Measurements from ENCODE around the gene AEN.

AEN gene

DNA sequence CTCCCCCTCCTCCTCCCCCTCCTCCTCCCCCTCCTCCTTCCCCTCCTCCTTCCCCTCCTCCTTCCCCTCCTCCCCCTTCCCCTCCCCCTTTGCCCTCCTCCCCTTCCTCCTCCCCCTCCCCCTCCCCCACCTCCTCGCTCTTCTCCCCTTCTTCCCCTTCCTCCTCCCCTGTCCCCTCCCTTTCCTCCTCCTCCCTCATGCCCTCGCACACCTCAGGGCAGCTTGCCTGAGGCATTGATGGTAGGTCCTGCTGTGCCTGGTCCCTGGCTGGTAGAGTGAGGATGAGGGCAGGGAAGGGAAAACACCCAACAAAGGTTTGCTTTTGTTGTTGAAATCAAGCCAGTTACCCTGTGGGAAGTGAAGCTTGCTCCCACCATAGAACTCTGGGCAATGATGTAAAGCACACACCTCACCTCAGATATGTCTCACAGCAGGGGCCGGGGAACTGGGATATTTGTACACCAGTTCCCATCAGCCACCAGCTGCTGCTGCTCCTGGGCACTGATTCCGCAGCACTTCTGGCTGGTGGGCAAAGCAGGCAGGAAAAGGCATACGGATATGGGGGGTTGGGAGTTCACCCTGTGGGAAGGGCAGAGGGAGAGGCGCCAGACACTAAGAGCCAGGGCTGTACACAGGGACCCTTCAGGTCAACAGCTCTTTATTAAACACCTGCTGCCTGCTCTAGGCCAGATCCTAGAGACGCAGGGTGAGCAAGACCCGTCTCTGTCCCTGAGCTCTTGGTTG, 31.5 kb downstream of the AEN start:
- no peak for DNase-seq

DNA sequence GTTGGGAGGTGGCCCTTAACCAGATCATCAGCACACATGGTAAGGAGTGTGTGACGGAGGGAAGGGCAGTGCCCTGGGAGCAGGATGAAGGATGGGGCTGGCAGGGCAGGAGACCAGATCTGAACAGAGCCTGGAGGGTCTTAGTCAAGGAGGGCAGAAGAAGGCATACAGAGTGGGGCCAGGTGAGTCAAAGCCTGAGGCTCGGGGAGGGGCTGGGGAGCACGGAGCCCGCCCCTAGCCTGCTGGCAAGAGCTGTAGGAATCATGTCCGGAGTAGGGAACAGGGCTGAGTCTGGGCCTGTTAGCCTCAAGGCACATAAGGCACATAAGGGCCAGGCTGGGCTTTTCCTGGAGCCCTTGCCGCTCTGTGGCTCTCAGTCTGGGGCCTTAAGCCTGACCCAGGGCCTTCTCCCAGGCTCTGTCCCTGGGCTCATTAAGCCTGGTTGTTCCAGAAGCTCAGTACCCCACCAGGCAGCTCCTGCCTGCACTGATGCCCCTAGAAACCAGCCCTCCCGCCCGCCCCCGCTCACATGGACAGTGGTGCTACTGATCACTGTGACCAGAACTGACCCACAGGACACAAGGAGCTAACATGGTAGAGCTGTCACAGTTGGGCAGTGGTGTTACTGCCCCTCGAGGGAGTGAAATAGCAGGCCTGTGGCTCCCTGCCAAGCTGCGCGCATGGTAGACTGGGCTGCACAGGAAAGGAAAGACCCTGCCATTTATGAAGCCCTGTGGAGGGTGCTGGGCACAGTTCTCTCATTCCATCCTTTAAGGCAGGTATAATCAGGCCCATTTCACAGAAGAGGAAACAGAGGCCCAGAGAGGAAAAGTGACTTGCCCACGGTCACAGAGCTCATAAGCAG, 32.3 kb downstream of the AEN start:
- no peak for DNase-seq

DNA sequence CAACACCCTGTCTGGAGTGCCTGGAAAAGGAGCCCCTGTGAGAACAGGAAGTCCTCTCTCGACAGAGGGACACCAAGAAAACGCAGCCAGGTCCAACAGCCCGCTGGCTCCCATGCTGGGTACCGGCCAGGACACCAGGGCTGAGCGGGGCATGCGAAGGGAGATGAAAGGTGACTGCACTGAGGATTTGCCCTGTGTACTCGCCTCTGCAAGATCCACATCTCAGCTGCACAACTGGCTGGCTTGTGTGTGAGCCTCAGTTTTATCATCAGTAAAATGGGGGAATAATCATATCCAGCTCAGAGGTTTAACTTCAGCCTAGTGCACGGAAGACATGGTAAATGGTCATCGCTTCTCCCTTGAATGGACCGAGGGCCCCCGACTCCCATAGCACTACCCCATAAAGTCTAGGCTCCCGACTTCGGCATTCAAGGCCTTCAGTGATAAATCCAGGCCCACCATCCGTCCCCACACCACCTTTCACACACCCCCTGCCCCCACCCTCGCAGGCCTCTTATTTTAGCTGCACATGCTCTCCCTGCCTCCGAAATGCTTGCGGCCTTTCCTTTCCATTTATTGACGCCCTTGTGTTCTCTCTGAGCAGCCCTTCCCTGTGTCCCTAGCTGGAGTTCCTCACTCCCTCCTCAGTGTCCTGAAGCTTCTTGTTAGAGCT, 33.4 kb downstream of the AEN start:
- no peak for DNase-seq

DNA sequence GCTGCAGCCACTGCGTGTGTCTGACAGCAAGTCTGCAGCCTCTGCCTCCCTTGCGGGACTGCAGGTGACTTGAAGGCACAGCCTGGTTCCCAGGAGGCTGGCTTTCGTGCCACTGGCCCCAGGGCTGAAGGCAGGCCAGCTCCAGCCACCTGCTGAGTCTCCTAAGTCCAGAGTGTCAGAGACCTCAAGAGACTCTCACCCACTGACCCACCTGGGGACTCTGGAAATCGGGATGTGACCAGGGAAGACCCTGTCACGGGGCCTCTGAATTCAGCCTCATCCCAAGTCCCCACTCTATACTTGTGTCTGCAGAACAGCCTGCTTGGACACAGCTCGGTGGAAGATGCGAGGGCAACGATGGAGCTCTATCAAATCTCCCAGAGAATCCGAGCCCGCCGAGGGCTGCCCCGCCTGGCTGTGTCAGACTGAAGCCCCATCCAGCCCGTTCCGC, 34.0 kb downstream of the AEN start:
- DNase-seq = no peak

DNA sequence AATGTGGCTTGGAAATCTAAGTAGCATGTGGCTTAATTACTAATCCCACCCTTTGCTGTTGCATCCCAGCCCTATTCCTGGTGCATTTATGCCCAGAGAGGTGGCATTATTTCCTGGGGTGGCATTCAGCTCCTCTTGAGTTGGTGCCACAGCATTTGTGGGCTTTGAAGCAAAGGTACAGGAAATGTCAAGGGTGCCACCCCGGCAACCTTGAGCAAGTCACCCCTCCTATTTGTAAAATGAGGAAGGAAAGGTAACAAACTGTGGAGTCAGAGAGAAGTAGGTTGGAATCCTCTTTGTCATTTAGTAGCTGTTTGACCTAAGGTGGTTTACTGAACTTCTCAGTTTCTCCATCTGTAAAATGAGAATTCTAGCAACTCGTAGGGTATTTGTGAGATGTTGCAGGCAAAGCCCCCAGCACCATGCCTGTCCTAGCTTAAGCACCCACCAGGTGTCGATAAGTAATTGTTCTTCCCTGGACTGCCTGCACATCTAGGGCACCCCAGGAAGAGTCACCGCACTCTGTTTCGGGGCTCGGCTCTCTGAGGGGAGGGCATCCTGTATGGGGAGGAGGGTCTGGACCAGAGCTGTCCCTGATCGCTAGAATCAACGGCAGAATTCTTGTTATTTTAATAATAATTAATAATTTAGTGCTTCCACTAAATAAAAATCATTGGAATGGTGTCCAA, 34.8 kb downstream of the AEN start:
- DNase-seq = no peak

DNA sequence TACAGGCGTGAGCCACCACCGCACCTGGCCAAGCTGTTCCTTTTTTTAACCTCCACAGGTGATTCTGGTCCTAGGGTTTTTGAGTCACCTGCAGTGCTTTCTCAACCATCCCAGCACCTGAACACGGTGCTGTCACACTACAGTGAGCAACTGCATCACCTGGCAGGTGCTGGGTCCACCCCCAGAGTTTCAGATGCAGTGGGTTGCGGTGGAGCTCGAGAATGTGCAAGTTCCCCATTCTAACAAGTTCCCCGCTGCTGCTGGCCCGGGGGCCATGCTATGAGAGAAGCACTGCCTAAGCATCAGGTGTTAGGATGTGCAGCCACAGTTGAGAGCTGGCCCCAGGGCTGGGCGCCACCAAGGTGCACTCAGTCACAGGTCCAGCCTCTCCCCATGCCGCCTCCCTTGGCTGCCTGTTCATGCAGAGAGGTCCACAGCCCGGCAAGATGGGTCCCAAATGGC, 35.7 kb downstream of the AEN start:
- peak; percentile 77 for DNase-seq

DNA sequence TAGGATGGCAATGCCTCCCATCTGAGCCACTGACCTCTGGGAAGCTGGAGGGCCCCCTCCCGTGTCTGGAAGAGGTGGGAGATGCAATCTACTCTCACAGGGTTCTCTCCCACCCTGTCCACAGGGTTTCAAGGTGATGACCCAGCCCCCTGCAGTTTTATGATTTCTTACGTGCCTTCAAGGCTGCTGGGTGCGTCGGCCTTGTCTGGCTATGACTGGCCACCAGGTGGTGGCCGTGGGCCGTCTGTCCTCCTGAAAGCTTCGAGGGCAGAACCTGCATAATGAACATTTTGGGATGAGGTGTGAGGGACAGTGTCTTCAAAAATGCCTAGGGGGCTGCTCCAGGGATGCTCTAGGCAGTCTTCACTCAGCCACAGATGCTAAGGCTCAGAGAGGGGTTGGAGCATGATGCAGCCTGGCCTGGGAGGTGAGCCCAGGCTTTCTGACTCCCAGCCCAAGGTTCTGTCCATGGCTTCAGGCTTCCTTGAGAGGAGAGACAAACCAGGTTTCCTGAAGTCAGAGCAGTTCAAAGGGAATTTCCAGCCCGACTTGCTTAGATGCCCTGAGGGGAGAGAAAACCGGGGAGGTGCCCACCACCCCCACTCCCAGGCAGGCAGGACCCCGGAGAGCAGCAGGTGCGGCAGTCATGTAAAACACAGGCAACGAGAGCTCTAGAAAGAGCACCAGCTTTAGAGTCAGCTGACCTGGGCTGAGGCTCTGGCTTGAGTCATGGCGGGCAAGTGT, 36.4 kb downstream of the AEN start:
- no peak for DNase-seq

DNA sequence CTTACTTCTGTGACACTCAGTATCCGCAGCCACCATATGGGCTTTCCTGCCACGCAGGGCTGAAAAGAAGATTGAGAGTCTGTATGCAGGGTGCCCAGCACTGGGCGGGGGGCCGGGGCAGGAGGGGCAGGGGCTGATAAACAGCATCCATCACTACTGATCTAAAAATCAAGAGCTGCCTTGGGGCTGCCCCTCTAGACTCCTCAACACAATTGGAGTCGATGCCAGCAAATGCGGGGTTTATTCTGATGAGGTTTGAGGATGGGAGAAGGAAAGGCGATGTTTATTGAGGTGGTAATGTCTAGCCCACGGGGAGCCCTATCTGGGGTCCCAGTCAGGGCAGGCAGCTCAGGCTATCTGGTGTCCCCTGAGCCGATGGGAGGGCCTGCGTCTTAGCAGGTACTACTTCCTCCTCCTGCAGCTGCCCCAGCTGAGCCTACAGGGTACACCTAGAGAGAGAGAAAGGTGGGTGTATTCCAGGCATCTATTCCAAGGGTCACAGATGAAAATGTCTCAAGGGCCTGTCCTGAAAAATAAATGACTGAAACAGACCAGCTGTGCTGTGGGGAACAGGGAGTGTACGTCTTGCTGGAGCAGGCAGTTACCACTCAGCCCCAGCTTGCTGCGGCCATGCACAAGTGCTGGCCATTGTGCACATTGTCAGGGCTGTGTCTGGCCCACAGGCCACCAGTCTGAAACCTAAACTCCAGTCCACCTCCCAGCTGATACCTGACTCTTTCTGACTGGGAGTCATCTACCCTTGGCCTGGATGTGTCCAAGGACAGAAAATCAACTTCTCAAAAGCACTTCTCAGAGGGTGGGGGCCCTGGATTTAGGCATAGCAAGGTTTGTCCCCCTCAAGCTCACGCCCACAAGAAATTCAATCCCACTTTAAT, 37.2 kb downstream of the AEN start:
- no peak for DNase-seq

DNA sequence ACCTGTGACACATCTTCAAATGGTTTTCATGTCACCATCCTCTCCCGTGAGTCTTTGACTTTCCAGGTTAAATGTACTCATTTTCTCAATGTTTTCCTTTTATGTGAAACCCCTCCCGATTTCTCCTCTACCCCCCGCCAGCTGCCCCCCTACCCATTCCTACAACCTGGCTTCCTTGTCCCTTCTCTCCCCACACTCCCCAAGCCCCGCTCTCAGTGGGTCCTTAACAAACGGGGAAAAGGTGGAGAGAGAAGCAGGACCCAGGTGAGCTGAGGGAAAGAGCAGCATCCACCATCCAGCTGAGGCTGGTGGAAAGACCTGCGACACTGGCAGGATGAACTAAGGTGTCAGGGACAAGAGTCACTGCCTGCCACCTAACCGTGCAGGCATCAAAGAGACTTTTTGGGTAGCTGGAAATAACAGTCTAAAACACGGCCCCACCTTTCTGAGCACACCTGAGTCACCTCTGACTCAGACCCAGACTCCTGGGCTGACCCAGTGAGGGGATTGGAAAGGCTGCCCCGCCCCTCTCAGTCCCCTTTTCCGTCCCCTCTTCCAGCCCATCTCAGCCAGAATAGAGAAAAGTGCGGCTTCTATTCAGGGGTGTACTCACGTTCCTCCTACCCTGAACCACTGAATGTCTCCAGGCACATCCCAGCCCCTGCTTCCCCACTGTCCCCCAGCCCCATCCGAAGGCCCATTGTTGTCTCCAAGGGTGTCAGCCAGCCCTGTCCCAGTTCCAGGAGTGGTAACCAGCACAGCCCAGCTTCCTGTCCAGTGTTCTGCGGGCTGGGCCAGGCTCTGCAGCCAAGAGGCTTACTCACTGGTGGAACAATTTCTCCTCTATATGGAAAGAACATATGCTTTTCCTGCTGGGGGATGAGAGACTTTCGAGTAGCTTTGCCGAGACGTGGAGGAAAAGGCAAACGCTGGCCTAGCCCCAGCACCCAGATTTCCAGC, 38.1 kb downstream of the AEN start:
- DNase-seq = no peak

DNA sequence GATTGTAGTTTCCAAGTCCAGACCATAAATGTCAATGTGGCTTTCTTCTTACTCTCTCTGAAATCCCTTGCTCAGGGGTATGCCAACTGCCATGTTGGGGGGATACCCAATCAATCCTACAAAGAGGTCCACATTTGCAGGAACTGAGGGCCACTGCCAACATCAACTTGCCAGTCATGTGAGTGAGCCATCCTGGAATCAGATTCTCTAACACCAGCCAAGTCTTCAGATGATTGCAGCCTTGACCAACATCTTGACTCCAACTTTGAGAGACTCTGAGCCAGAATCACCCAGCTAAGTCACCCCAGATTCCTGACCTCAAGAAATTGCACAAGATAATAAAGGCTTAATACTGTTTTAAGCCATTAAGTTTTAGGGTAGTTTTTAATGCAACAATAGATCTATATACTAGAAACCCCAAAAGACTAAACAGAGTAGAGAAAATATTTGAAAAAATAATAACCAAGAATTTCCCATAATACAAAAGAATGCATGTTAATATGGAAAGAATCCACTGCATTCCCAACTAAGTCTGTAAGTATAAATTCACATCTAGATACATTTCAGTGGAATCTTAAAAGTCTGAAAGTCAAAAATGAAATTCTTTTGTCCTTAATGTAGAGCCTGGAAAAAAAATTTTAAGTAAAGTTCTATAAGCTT, 40.0 kb downstream of the AEN start:
- DNase-seq = no peak

DNA sequence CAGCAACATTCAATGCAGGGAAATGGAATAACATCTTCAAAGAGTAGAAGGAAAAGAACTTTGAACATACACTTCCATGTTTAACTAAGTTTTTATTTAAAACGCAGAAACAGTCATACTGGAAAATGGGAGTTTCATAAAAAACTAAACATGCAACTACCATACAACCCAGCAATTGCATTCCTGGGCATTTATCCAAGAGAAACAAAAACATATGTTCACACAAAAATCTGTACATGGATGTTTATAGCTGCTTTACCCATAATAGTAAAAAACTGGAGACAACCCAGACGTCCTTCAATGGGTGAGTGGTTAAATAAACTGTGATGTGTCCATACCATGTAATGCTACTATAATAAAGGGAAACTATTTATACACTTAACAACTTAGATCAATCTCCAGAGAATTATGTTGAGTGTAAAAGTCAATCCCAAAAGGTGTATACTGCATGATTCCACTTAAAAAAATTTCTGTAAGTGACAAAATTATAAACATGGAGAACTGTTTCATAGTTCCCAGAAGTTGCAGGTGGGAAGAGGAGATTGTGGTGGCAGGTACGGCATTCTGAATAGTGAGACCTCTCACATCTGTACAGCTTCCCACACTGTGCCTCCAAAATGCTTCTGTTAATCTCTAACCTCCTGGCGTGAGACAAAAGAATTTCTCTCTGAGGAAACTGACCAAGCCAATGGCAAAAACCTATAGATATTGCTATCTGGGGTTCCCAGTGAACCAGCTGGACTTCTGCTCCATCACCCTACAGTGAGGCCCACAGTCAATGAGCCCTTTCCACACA, 40.8 kb downstream of the AEN start:
- no peak for DNase-seq

DNA sequence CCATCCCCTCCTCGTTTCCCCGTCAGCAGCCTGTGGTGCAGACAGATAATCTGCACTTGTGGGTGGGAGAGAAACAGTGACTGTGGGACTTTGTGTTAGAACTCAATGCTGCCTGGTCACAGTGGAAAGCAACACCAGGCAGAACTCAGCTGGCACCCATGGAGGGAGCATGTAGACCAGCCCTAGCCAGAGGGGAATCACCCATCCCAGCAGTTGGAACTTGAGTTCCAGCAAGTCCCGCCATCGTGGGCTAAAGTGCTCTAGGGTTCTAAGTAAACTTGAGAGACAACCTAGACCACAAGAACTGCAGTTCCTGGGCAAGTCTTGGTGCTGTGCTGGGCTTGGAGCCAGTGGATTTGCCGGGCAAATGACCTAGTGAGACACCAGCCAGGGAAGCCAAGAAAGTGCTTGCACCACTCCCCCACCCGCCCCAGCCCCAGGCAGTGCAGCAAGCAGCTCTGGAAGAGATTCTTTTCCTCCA, 42.0 kb downstream of the AEN start:
- no peak for DNase-seq

DNA sequence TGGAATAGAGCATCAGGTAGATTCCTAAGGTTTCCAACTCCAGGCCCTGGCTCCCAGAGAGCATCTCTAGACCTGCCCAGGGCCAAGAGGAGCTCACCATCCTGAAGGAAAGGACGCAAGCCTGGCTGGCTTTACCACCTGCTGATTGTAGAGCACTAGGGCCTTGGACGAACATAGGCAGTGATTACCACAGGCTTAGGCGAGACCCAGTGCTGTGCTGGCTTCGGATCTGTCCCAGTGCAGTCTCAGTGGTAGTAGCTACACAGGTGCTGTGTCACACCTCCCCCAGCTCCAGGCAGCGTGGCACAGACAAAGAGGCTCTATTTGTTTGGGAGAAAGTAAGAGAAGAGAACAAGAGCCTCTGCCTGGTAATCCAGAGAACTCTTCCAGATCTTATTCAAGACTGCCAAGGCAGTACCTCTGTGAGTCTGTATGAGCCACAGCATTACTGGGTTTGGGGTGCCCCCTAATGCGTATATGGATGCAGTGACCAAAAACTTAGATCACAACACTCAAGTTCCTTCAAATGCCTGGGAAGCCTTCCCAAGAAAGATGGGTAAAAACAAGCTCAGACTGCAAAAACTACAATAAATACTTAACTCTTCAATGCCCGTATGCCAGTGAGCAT, 43.1 kb downstream of the AEN start:
- DNase-seq = peak; percentile 59

DNA sequence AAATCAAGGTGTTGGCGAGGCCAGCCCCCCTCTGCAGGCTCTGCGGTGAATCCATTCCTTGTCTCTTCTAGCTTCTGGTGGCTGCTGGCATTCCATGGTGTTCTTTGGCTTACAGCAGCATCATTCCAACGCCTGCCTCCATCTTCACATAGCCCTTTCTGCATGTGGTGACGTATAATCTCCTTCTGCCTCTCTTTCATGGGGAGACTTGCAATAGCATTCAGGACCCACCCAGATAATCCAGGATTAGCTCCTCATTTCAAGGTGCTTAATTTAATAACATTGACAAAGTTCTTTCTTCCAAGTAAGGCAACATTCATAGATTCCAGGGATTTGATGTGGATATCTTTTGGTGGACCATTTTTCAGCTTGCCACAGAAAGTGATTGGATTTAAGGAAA, 53.5 kb downstream of the AEN start:
- no peak for DNase-seq

DNA sequence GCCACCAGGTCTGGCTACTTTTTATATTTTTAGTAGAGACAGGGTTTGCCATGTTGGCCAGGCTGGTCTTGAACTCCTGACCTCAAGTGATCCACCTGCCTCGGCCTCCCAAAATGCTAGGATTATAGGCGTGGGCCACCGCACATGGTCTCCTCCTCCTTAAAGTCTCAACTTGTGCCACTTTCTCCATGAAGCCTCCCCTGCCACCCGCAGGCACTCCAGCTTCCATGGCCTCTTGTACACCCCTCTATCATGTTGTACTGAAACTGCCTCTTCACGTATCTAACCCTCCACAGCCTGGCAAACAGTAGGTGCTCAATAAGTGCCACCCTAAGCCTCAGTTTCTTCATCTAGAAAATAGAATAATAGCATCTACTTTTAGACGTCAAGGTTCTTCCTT, 57.6 kb downstream of the AEN start:
- DNase-seq = no peak

DNA sequence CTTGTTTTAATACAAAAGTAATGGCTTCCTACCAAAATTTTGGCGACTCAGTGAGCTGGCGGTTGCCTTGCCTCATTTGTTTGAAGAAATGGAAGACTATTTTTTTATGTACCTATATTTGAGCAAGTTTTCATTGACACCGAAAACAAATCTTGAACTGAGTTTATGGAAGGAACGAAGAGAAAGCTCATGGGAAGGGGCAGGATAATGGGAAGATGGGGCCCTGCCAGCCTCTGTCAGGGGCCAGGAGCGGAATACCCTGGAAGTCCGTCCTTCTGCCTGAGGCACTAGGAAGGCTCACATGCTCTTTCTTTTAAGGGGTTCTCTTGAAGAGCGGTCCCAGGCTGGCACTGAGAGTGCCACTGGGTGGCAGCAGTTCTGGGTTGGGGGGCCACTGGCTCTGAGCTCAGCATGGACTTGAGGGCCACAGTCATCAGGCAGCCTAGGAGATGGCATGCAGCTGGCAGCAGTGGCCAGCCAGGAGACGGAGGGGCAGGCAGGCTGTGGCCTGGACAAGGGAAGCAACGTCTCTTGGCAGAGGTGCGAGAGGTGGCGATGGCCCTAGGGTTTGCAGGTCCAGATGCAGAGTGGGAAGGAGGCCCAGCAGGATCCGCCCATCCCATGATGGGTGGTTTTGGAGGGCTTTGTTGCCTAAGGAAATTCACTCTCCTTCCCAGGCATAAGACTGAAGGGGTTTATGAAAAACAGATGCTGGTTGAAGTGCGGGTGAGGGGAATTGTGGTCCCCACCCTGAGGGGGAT, 59.3 kb downstream of the AEN start:
- DNase-seq = no peak

DNA sequence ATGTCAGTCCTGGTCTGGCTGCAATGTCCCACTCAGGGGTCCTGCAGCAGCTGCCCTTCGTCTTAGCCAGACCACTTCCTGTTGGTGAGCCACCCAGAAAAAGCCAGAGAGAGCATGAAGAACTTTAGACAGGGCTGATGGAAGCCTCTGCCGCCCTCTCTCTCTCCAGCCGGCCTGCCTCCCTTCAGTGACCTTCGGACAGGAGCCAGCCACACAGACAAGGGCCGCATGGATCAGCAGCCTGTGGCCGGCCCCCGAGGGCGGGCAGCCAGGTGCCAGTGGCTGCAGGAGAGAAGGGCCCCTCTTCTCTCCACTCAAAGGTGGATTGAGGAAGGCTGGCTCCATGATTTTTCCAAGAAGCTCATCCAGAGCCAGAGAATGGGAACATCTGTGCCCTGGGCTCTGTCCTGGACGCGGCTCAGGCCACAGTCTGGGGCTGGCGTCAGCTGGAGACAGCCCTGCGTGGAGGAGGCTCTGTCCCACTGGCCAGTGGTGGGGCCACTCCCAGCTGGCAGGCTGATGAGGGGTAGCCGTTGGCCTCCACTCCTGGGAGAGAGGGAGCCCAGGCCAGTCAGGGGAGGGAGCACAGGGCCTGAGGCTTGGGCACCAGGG, 60.6 kb downstream of the AEN start:
- no peak for DNase-seq
